Measurements from ENCODE around the gene ERG.
A peak's percentile ranks its signal among the peaks of the same experiment; 100 is the strongest.

ERG gene

DNA sequence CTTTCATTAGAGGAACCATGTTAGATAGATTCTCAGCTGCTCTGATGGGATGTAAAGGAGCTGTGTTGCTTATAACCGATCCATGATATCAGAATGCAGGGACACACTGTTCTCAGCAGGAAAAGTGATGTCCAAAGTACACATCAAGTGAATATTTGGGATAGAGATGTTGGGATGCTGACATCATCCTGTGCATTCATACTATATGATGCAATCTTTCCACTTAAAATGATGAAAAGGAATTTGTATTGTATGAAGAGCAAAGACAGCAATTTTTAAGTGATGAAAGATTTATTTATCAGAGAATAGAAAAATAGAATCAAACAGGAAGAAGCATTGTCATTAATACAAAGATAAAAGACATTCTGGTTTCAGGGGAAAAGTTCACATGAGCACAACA lies 110.1 kb downstream of the ERG start:
- DNase-seq: no peak

DNA sequence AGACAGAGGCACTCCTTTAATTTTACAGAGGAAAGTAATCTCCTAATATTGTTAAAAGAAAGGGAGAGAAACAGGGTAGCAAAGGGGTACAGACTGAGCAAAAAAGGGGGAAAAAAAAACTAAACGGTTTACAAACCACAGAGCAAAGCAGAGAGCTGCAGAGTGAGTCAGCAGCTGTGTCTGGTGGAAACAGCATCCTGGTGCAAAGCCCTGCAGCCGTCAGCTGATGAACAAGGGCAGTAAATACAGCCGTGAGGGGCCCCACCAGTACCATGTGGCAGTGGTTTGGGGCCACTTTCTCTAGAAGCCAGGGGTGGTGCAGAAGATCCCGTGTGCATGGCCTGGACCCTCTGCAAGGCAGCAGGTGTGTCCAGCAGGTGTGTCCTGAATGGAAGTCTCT lies 111.3 kb downstream of the ERG start:
- no peak for DNase-seq

DNA sequence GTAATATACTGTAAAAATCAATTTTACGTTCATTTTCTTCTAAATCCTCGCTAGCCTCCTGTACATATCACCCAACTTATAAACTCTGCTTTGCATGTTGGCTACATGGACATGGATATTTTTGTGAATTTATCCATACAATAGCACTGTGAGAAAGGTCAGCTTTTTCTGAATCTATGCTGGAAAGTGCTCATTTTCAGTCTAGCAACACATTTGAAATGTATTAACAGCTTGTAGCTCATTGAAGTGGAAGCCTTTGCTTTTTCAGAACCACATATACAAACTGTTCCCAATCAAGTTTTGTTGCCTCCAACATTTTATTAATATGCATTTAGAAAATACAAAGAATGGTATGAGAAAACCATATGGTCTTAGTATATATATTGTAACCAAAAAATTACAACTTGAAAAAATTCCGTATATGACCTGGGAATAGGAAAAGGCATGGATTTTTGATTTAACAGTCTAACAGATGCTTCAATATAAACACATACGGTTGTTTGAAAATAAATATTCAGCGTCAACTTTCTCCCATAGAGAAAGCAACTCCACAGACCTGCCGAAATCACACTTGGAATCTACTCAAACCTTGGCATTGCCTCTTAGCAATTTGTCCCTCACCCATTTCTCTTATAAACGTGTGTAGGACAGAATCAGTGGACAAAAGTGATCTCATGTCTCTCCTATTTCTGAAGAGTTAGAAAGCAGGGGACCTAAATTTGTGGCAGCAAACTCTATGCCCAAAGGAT lies 112.7 kb downstream of the ERG start:
- no peak for DNase-seq

DNA sequence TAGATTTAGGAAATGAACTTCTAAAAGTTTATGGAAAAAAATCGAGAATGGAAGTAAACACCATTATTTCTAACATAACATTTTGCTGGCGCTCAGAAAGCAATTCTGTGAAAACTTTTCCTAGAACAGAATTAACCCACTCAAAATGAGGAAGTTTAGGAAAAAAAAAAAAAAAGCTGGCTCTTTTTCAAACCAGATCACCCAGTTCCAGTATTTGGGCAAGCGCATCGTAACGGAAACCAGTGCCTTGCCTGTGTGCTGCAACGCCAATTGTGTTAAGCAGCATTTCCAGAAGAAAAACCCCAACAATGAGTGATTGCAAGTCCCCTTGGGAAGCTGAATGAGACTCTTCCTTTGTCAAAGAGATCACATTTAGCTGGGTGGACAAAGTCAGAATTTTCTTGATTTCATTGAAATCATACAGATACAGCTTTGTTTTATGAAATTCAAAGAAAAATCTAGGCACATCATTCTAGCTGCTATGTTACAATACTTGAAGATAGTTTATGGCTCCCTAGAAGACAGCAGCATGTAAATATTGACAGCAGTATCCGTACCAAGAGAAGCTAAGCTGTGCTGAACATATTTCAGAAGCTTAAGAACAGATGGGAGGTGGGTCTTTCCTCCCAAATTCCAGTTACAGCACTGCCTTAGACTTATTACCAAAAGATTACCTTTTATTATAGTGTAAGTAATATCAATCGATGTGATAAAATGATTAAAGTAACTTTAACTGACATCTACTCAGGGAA lies 113.4 kb downstream of the ERG start:
- no peak for DNase-seq

DNA sequence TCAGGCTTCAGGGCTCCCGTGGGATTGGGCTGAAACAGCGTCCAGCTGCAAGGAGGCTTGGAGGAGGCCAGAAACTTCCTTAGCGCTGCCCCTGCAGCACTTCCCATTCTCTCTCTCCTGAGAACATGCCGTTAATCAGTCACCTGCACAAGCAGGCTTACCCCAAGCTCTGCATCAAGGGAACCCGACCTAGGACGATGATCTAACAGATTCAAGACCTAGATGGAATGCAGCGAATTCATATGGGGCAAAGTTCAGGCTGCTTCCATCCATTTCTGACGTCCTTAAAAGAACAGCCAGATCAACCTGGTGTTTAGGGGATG lies 114.1 kb downstream of the ERG start:
- no peak for DNase-seq

DNA sequence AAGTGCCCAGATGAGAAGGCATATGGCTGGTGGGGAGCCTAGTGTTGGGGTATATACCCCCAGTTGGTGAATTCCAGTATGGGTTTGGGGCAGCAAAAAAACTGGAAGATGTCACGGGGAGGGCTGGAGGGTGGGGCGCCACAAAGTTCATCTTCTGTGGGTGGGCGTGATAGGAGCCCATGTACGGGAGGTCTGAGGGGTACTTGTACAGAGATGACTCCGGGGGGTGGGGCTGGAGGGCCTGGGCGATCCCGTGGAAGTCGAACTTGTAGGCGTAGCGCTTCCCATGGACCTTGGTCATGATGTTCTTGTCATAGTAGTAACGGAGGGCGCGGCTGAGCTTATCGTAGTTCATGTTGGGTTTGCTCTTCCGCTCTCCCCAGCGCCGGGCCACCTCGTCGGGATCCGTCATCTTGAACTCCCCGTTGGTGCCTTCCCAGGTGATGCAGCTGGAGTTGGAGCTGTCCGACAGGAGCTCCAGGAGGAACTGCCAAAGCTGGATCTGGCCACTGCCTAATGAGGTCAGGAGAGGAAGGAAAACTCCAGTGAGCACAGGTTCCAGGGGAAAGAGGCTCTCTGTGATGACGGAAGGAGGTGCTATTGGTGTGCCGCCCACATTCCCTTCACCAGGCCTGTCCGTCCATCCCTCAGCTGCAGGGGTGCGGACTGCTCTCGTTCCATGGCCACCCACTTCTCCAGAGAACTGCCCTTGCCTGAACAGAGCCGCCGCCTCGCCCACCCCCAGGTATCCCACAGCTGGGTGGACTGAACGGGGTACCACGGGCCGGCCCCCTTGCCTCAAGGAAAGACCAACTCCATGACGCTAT lies 114.7 kb downstream of the ERG start:
- DNase-seq: no peak

DNA sequence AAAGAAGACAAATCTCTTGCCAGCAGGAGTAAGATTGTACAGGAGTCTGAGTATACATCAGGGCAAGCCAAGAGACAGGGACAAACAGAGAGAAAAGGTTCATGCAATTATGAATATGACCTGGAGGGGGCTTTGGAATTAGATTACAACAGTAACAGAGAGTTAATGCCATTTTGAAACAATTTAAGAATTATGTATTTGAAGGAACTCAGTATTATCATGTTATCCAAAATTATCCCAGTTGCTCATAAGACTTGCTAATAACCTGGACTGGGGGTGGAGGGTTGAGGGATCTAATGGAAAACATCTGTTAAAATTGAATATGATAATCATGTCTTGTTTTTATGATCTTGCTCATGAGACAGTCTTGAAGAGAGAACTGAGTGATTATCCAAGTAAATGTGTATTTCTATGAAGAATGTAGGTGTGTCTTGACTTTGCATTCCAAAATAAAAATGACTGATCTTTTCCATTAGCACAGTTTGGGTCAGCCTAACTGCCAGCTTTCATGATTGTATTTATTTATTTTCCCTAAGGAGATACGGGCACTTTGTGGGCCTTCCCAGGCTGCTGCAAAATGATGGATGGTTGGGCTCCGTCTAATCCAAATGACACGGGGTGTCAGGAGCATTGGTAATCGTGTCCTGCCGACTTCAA lies 117.7 kb downstream of the ERG start:
- no peak for DNase-seq

DNA sequence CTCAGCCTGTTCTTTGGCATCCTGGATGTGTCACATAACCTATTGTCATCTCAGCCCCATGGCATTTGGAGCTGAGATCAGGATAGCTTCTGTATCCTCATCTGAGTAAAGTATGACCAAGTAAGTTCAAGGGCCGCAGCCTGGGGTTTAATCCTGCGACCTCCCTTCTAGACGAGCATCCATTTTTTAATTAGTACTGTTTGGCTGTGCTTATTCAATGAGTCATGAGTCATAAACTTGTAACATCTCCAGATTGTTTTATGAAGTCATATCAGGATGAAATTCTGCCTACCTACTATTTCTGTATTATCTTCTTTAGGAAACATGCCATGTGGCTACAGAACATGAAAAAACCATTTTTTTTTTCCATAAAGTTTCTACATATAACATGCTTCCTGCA lies 119.1 kb downstream of the ERG start:
- DNase-seq: no peak

DNA sequence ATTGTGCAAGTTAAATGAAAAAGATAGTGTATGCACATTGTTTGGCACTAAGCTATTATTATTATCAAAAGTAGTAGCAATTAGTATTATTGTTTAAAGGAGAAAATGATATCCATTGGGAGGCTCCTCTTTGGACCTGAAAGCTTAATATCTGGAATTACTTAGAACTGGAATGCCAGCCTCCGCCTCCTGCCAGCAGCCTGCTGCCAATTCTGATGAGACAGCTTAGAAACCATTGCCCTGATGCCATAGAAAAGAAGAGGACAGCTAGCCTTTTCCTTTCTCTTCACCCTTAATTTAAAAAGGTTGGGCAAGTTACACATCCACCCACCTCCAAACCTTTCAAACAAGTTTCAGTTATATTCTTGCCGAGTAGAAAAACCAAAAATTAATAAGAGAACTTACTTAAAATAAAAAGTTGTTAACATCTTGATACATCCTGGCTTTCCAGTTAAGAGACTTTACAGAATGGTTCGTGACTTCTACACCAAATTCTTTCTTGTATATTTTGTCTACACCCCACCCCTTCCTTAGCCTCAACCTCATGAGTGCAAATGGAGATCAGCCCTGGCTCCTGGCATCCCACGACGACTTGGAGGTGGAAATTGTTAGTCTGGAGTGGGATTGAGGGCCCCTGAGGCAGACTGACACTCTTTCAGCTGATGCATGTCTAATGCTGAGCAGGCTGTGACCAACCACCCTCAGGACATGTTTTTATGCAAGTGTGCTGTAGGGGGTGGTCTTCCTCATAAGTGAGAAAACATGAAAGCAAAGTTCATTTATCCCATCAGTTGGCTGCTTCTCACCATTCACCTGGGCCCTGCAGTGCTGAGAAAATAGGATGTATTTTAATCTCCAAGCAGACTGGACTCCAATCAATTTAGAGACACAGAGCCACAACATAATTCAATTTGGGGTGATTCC lies 120.8 kb downstream of the ERG start:
- no peak for DNase-seq

DNA sequence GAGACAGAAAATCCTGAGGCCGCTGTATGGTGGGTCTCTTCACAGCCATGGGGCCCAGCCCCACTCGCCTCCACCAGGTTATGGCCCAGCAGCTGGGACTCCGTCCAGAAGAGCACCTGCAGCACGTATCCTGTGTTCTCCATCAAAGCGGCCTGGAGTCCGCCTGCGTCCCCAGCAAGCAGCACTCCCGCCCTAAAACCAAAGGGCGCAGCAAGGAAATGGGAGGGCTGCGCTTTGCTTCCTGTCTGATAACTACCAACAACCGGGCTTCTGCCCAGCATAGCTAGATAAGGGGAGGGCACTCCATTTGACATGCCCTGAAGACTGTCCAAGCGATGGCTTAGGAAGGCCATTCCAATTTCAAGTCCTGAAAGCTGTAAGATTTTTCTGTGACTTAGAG lies 121.6 kb downstream of the ERG start:
- no peak for DNase-seq

DNA sequence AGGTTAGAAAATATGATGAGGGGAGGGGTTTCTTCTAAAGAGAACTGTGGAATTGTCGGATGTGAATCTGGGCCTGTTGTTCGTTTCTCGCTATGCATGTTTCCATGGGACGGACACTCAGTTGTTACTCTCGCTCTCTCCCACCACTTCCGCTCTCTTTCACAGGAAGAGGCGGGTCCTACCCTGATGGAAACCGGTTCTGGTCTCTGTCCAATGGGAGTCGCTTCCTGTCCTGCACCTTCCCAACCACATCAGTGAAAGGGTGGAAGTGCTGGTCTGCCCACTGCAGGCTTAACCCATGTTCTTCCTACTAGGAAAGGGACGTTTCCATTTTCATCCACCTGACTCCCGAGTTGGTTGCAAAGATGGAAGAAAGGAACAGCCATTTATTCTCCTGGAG lies 122.0 kb downstream of the ERG start:
- no peak for DNase-seq

DNA sequence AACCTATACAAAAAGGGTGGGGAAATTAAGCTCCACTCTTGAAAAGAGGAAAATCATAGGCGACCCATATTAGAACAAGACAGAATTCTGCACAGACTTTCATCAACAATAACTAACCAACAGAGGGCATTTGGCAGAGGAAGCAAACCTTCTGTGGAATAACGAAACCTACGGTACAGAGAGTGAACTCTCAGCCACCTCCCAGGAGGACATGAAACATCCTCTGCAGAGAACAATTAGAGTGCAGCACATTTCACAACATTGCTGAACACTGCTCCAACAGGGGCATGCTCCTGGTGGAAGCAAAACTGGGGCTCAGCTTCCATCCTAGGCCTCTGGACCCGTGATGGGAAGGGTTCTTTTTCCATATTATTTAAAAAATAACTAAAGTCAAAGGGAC lies 130.6 kb downstream of the ERG start:
- no peak for DNase-seq

DNA sequence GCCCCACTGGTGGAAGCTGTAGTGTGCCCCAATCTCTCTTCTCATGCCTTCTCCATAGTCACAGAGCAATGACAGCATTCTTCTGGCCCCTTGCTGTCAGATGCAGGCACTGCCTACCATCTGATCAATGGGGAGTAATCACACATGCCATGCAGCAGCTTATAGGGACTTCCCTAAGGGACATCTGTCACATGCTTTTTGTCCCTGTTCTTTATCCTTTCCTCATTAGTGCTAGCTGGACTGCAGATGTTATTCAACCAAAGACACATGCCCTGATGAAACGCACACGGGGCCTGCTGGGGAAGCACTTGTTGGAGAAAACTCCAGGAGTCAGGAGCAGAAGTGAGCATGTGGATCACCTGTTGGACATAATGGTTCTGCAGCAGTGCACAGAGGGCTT lies 132.8 kb downstream of the ERG start:
- no peak for DNase-seq

DNA sequence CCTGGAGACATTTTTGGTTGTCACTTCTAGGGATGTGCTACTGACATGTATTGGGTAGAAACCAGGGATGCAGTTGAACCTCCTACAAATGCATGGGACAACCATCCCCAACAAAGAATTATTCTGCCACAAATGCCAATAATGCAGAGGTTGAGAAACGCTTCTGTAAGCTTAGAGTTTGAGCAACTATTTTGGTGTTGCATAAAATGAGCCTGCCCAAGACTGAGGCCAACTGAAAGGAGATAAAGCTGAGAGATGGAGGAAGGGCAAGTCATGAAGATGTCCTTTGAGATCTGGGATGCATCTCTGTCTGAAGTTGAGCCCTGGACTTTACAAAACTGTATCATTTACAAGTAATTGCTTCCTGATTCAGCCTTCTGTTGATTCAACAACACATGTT lies 134.6 kb downstream of the ERG start:
- no peak for DNase-seq

DNA sequence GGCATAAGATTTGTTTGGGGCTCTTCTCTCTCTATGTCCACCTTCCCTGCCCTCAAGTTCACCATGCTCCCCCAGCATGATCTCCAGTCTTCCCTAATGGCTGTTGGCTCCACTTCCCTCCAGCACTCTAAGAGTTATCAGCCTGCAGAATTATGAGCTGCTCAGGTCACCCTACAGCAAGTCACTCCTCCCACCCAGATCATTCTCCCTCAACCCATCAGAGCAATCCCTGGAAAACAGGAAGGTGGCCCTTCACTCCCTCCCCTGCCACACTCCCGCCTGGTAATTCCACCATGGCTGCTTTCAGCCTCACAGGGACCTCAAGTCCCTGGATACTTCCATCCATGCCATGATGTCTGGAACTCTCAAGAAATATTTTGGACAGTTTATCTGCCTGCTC lies 137.0 kb downstream of the ERG start:
- no peak for DNase-seq

DNA sequence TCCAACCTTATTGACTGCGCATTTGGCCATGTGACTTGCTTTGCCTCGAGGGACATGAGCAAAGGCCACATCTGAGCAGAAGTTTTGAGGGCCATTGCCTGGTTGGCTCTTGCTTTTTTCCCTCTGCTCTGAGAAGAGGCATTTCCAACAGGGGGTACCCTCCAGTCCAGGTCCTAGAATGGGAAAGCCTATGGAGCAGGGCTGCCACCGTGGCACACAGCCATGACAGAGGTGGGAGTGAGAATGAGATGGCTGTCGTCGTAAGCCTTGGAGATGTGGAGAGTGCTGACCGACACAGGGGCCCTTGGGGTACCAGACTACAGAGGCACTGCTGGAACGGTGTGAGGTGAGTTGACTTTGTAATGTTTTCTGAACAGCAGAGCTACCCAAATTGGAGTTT lies 138.4 kb downstream of the ERG start:
- no peak for DNase-seq

DNA sequence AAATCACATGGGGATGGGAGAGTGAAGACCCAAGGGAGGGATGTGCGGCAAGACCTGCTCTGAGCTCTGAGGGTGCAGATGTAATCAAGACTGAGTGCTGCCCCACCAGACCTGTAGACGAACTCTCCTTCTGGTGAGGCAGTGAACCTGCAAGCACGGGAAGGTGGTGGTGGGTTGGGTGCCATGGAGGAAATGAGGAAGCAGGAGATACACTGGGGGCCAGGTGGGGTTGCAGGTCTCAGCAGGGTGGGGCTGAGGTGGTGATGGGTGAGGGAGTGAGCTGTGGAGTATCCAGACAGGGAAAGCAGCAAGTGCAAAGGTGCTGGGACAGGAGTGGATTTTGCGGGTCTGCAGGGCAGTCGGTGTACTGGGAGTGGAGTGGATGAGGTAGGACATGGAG lies 139.2 kb downstream of the ERG start:
- no peak for DNase-seq

DNA sequence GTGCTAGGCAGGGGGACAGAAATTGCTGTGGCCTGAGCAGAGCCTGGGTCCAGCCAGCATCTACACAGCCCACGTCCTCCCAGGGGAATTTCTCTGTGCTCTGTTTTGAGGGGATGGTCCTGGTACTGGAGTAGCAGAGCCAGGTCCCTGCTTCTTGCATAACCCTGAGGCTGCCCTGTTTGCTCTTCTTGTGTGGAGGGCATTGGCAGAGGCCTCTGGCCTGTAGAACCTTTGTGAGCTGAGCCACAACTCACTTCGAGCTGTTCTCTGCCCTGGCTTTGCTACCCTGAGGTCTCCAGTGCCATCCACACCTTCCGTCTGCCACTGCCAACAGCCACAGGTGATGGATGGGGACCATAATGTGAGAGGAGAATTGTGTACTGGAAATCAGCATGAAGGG lies 139.6 kb downstream of the ERG start:
- DNase-seq: no peak

DNA sequence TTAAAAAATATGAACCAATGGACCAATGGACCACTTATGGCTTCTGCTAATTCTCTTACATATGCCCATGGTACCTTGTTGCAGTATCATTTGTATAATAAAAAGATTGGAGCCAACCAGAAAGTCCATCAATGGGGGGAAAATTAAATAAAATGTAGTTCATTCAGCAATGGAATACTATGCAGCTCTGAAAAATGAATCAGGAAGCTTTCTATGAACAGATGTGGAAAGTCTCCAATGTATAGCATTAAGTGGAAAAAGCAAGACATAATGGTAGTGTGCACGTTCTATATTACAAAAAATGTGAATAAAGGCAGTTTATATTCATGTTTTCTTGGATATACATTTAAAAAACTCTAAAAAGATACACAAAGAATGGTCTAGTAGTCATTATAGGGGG lies 140.2 kb downstream of the ERG start:
- no peak for DNase-seq

DNA sequence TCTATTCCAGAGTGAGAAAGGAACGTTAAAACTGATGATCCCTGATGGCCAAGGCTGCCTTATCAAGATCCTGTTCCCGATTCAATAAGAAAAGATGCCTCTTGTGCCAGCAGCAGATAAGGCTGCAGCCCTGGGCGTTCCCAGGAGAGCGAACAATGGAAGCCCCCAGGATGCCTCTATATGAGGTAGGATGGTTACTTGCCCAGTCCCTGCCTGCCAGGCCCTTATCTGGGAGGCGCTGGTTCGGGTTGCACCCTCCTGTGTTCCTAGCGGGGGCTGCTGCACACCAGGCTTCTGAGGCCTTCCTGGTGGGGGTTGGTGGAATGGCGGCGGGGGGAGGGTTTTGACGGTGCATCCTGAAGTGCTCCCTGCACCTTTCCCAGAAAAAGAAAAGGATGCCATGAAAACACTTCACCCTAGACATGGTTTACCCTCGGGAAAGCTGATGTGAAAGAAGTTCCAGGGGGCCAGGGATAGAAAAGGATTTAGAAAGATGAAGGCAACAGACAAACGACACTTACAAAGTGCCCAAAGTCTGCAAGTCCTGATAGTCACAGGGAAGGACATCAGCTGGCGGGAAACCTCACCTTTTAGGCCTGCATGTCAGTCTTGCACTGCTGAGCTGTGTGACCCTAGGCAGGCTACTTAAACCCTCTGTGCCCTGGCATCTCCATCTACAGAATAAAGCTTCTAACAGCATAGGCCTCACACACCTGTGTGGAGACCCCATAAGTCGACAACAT lies 141.2 kb downstream of the ERG start:
- no peak for DNase-seq

DNA sequence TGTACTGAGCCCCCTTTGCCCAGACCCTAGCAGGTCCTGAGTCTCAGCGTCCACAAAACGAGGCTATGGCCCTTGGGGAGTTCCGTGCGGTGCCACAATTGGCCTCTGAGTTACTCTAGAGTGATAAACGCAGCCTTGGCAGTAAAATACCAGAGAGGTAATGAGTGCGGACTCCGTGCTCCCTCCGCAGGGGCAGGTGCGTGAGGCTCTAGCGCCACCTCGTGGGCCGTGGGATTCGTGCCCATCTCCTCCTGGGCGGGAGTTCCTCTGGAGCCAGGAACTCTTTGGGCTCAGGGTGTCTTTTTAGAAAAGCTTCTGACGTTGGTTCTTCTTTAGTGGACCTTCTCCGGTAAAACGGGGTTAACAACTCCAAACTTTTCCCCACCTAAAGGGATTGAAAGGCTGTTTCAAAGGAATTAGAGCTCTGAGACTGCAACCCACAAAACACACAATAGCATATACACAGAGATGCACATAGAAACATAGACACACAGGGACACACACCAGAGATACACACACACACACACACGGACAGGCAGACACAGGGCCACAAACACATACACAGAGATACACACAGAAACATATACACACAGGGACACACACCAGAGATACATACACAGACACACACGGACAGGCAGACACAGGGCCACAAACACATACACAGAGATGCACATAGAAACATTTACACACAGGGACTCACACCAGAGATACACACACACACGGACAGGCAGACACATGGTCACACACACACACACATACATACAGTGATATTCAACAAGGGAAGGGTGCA lies 142.1 kb downstream of the ERG start:
- peak; percentile 24 for DNase-seq
